K562 treated with DMSO at 1 percent for 4 hours (cell line): Measurements from ENCODE around the gene SGMS2. TPM values are rescaled to one million over a fixed set of nuclear protein-coding genes. Genes with fewer than 3 reads are reported as not detected.

Experiments used
- total RNA-seq: library from RNA; unstranded; fragments of 300-600 nt; gene quantifications from 2 replicates; pipeline ENCODE4 v1.2.3, GENCODE V29; 2022; ENCODE audit not compliant: insufficient read depth

The SGMS2 gene
- not detected in 2 replicates for total RNA-seq

DNA sequence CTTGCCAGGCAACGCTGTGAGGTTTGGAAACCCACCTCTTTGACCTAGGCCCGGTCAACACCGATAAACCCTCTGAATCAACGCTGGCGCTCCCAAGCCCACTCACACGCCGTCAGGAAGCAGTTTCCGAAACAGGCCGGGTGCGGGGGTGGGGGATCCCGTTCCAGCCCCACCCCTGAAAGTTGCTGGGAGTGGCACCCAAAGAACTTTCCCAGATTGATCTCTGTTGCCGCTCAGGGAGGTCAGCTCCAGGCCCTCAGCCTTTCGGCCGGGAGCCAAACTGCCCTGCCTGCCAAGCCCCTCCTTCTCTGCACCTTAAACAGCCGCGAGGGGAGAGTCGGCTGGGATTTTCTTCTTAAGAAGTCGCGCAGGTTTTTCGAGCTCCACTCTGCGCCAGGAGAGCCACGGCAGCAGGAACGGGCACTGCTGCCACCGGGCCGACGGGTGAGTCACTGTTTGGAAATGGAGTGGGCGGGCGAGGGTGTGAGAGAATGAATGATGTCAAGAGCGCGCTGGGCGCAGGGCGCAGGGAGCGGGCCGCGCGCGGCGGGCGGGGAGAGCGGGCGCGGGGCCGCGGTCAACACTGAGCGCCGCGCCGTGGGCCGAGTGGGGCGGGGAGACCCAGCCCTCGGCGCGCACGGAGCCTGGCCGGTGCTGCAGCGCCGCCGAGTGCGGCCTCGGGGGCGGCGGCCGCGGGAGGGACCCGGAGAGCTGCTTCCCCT lies at the start of gene SGMS2:
TSS of gene SGMS2 (plus strand) at position 583 of the 722 bp plus-strand sequence. CDS start 70,622 bp downstream, outside the sequence.

DNA sequence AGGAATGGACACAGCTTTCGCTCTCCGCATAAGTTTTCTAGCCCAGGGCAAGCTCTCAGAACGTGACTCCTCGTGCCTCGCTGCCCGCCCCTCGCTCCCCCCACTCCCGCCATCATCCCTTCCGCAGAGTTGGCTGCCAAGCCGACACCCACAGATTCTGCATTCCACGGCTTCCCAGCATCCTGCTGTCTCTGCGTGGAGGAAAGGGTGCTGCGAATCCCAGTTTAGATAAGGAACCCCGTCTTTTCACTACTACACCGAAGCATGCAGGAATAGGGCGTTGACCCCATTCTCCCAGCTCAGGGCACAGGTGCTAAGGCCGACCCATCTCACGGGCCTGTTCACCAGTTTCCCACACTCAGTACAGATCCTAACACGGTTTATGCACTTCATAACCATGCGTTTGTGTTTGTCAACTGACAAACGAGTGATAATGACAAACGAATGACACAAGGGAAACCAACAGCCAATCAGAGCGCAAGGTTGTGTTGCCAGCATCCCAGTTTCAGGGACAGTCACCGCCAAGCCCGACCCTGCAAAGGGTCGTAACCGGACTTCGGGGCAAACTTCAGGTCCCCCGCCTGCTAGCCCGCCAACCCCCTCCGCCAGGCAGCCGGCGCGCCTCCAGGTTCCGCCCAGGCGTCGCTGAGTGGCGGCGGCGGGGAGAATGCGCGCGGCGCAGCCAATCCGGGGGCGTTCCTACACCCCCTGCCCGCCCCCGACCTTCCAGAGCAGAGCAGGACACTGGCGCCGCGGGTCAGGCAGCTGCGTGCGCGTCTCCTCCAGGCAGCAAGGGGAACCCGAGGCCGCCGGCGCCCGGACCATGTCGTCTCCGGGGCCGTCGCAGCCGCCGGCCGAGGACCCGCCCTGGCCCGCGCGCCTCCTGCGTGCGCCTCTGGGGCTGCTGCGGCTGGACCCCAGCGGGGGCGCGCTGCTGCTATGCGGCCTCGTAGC lies 106.4 kb downstream of the SGMS2 start, which contains the start of gene CYP2U1:
TSS of gene CYP2U1 (plus strand) at position 729 of the 954 bp plus-strand sequence. CDS start at position 824, 95 bp downstream.

Other genes with a start within 250 kb of the SGMS2 start
- 60.6 and 63.9 TPM in 2 replicates for gene PAPSS1, start 104.7 kb upstream of the SGMS2 start, total RNA-seq
- gene CYP2U1, start 106.6 kb downstream of the SGMS2 start, total RNA-seq: 0.23 and 0.29 TPM in 2 replicates
- gene HADH, start 165.0 kb downstream of the SGMS2 start, total RNA-seq: 46.1 and 52.7 TPM in 2 replicates